Activated CD8-positive, alpha-beta T cell treated with anti-CD3 and anti-CD28 coated beads for 36 hours (primary cell): ENCODE data around the gene TUBG1. TPM values are rescaled to one million over a fixed set of nuclear protein-coding genes. Genes with fewer than 3 reads are reported as not detected.
A peak's percentile ranks its signal among the peaks of the same experiment; 100 is the strongest.

ENCODE experiments used
- ATAC-seq: fragments of 200-7000 bp; cut with Tn5 transposase; one replicate; pipeline ENCODE4 v1.10.0; 2021; ENCODE audit warnings: mild to moderate bottlenecking, moderate library complexity
- CTCF ChIA-PET: fragments of 350-600 bp; sonication (Branson Sonifier 250); formaldehyde crosslinking; loops from one replicate; lab custom pipeline; 2021; ENCODE audit warnings: antibody characterized with exemption; lab: Charles Lee
- POLR2A ChIA-PET: fragments of 350-600 bp; sonication (Branson Sonifier 250); formaldehyde crosslinking; loops from one replicate; lab custom pipeline; 2021; ENCODE audit warnings: antibody characterized with exemption; lab: Charles Lee
- DNase-seq: peaks from one replicate; pipeline ENCODE4 v3.0.0-alpha.2; 2020
- H3K27ac Mint-ChIP-seq: one replicate; pipeline ENCODE4 v1.8.0; 2021; ENCODE audit warnings: mild to moderate bottlenecking, mixed read lengths
- H3K27me3 Mint-ChIP-seq: one replicate; pipeline ENCODE4 v1.8.0; 2021; ENCODE audit warnings: mixed read lengths
- H3K36me3 Mint-ChIP-seq: one replicate; pipeline ENCODE4 v1.8.0; 2021; ENCODE audit warnings: low read depth, mixed read lengths
- H3K4me1 Mint-ChIP-seq: one replicate; pipeline ENCODE4 v1.8.0; 2021; ENCODE audit warnings: low read depth, mixed read lengths
- H3K4me3 Mint-ChIP-seq: one replicate; pipeline ENCODE4 v1.8.0; 2021; ENCODE audit warnings: mild to moderate bottlenecking, moderate library complexity, mixed read lengths
- H3K9me3 Mint-ChIP-seq: one replicate; pipeline ENCODE4 v1.8.0; 2021; ENCODE audit warnings: mixed read lengths
- CTCF ChIP-seq: fragments of 200-600 bp; IDR thresholded peaks from one replicate; pipeline ENCODE4 v1.8.0; 2022; ENCODE audit warnings: antibody characterized with exemption, mild to moderate bottlenecking
- intact Hi-C: fragments of 100-400 bp; cut with micrococcal nuclease; formaldehyde crosslinking; loops from one replicate; pipeline ENCODE4 v1.10.0; 2022
- total RNA-seq, 2 experiments: library from RNA; stranded (reverse); gene quantifications; one replicate each; pipeline ENCODE4 v1.2.3, GENCODE V29; 2021

TUBG1 gene
- total RNA-seq, 2 experiments from 2014 or later: 79.5 to 82.4 TPM

- Mint-ChIP-seq H3K27ac (no peak overlapping the region), H3K4me1 (no peaks in the 10 kb centered on the region), H3K9me3 (no peaks in the 10 kb centered on the region), H3K27me3 (peaks cover 8% of the 10 kb centered on the region), H3K36me3 (no peaks in the 10 kb centered on the region), H3K4me3 (no peak overlapping the region)
- ATAC-seq (no peak), DNase-seq (no peak)
- intact Hi-C loops: no loop called here
- ChIA-PET POLR2A (no interaction called here), CTCF (interaction anchor here (0.9 to 1.8 kb wide), 4 partner anchors 11 to 70 kb away, joined by 3 to 4 read pairs (median 4); partner anchors contain the start of gene PSMC3IP)
- TF ChIP-seq CTCF: no peak
Measured at GRCh38 chr17:42647778-42648177, 38.3 kb downstream of the TUBG1 start.

- peaks cover 14% of the 10 kb centered on the region for H3K27me3 Mint-ChIP-seq
- peaks cover 11% of the 10 kb centered on the region for H3K4me1 Mint-ChIP-seq
- no peak overlapping the region for H3K27ac Mint-ChIP-seq
- DNase-seq (no peak), ATAC-seq (no peak)
- ChIA-PET POLR2A (no interaction called here), CTCF (interaction anchor here (1.6 kb wide), 1 partner anchor 73 kb away, joined by 3 read pairs; no protein-coding TSS in a partner anchor)
- intact Hi-C loops: no loop called here
- H3K9me3 Mint-ChIP-seq: no peaks in the 10 kb centered on the region
- TF ChIP-seq CTCF: no peak
- no peaks in the 10 kb centered on the region for H3K36me3 Mint-ChIP-seq
- H3K4me3 Mint-ChIP-seq: no peak overlapping the region
Measured at GRCh38 chr17:42651392-42651791, 41.9 kb downstream of the TUBG1 start.

- no peaks in the 10 kb centered on the region for H3K36me3 Mint-ChIP-seq
- ChIA-PET CTCF (interaction anchor here (0.9 to 1.3 kb wide), 2 partner anchors 13 to 75 kb away, joined by 3 read pairs; no protein-coding TSS in a partner anchor), POLR2A (interaction anchor here (2.1 kb wide), 1 partner anchor 13 kb away, joined by 5 read pairs; no protein-coding TSS in a partner anchor)
- peaks cover 15% of the 10 kb centered on the region for H3K4me1 Mint-ChIP-seq
- intact Hi-C loops: no loop called here
- H3K27ac Mint-ChIP-seq: no peak overlapping the region
- H3K4me3 Mint-ChIP-seq: peak overlapping the region; percentile 35
- DNase-seq (no peak), ATAC-seq (no peak)
- peaks cover 14% of the 10 kb centered on the region for H3K27me3 Mint-ChIP-seq
- peaks cover 4% of the 10 kb centered on the region for H3K9me3 Mint-ChIP-seq
- no peak for TF ChIP-seq CTCF
Measured at GRCh38 chr17:42653179-42654124, 44.0 kb downstream of the TUBG1 start.

GRCh38 chr17:42655528-42655927, 46.0 kb downstream of the TUBG1 start:
- no peak overlapping the region for H3K27ac Mint-ChIP-seq
- DNase-seq (no peak), ATAC-seq (no peak)
- no peaks in the 10 kb centered on the region for H3K36me3 Mint-ChIP-seq
- H3K27me3 Mint-ChIP-seq: peaks cover 14% of the 10 kb centered on the region
- POLR2A ChIA-PET: no interaction called here
- H3K9me3 Mint-ChIP-seq: peaks cover 4% of the 10 kb centered on the region
- TF ChIP-seq CTCF: no peak
- intact Hi-C loops: no loop called here
- peaks cover 22% of the 10 kb centered on the region for H3K4me1 Mint-ChIP-seq
- CTCF ChIA-PET: interaction anchor here (1.4 kb wide), 1 partner anchor 108 kb away, joined by 4 read pairs; no protein-coding TSS in a partner anchor
- no peak overlapping the region for H3K4me3 Mint-ChIP-seq
